Adipocyte (in vitro differentiated cells): ENCODE measurements around the gene VPS41.

Experiments used
- DNase-seq: peaks from one replicate; pipeline ENCODE4 v3.0.0-alpha.2; 2015; ENCODE audit warnings: low read depth
- H3K27me3 ChIP-seq: replicated peaks from 2 replicates; pipeline ENCODE4 v1.7.0; 2013; ENCODE audit warnings: mild to moderate bottlenecking, low read length, moderate library complexity; ENCODE audit not compliant: control insufficient read depth, insufficient read depth
- H3K36me3 ChIP-seq: 2 replicates; pipeline ENCODE4 v1.7.0; 2013; ENCODE audit warnings: low read length, mild to moderate bottlenecking, moderate library complexity; ENCODE audit not compliant: control insufficient read depth, insufficient read depth, severe bottlenecking
- H3K4me1 ChIP-seq: 2 replicates; pipeline ENCODE4 v1.7.0; 2013; ENCODE audit warnings: mild to moderate bottlenecking, low read length, moderate library complexity; ENCODE audit not compliant: control insufficient read depth, insufficient read depth
- H3K4me3 ChIP-seq: 2 replicates; pipeline ENCODE4 v1.7.0; 2013; ENCODE audit warnings: mild to moderate bottlenecking, low read length, moderate library complexity
- H3K9ac ChIP-seq: 2 replicates; pipeline ENCODE4 v1.7.0; 2013; ENCODE audit warnings: mild to moderate bottlenecking, low read length, moderate library complexity
- H3K9me3 ChIP-seq: 2 replicates; pipeline ENCODE4 v1.7.0; 2013; ENCODE audit warnings: mild to moderate bottlenecking, low read length, moderate library complexity; ENCODE audit not compliant: control insufficient read depth

The VPS41 gene

GRCh38 chr7:38727184-38727940, 181.6 kb downstream of the VPS41 start:
- Histone ChIP-seq H3K27me3 (no peaks in the 10 kb centered on the region), H3K36me3 (peaks cover 32% of the 10 kb centered on the region), H3K4me3 (no peak overlapping the region), H3K4me1 (no peaks in the 10 kb centered on the region), H3K9ac (no peak overlapping the region), H3K9me3 (no peaks in the 10 kb centered on the region)
- no peak for DNase-seq

- no peak overlapping the region for H3K9ac ChIP-seq
- H3K27me3 ChIP-seq = no peaks in the 10 kb centered on the region
- H3K4me1 ChIP-seq = no peaks in the 10 kb centered on the region
- H3K36me3 ChIP-seq = peaks cover 29% of the 10 kb centered on the region
- H3K9me3 ChIP-seq = no peaks in the 10 kb centered on the region
- no peak overlapping the region for H3K4me3 ChIP-seq
- no peak for DNase-seq
Measured at GRCh38 chr7:38723327-38723726, 185.7 kb downstream of the VPS41 start.

- Histone ChIP-seq H3K4me1 (no peaks in the 10 kb centered on the region), H3K4me3 (no peak overlapping the region), H3K9ac (no peak overlapping the region), H3K9me3 (no peaks in the 10 kb centered on the region), H3K27me3 (no peaks in the 10 kb centered on the region), H3K36me3 (no peaks in the 10 kb centered on the region)
- no peak for DNase-seq
Measured at GRCh38 chr7:38716397-38716796, 192.6 kb downstream of the VPS41 start.

- Histone ChIP-seq H3K27me3 (no peaks in the 10 kb centered on the region), H3K4me3 (no peak overlapping the region), H3K36me3 (no peaks in the 10 kb centered on the region), H3K4me1 (peaks cover 9% of the 10 kb centered on the region), H3K9me3 (no peaks in the 10 kb centered on the region), H3K9ac (no peak overlapping the region)
- DNase-seq = no peak
Measured at GRCh38 chr7:38709123-38709522, 199.9 kb downstream of the VPS41 start.

GRCh38 chr7:38704751-38705150, 204.2 kb downstream of the VPS41 start:
- H3K9ac ChIP-seq = no peak overlapping the region
- H3K27me3 ChIP-seq = no peaks in the 10 kb centered on the region
- peaks cover 20% of the 10 kb centered on the region for H3K4me1 ChIP-seq
- no peaks in the 10 kb centered on the region for H3K9me3 ChIP-seq
- no peak overlapping the region for H3K4me3 ChIP-seq
- peak; percentile 23 for DNase-seq
- H3K36me3 ChIP-seq = no peaks in the 10 kb centered on the region

- Histone ChIP-seq H3K27me3 (no peaks in the 10 kb centered on the region), H3K36me3 (no peaks in the 10 kb centered on the region), H3K4me3 (no peak overlapping the region), H3K9me3 (no peaks in the 10 kb centered on the region), H3K9ac (no peak overlapping the region), H3K4me1 (peaks cover 26% of the 10 kb centered on the region)
- DNase-seq = peak; percentile 34
Measured at GRCh38 chr7:38704041-38704547, 204.9 kb downstream of the VPS41 start.

GRCh38 chr7:38703093-38703492, 205.9 kb downstream of the VPS41 start:
- H3K36me3 ChIP-seq = no peaks in the 10 kb centered on the region
- peaks cover 28% of the 10 kb centered on the region for H3K4me1 ChIP-seq
- no peaks in the 10 kb centered on the region for H3K27me3 ChIP-seq
- DNase-seq = no peak
- no peak overlapping the region for H3K9ac ChIP-seq
- no peak overlapping the region for H3K4me3 ChIP-seq
- H3K9me3 ChIP-seq = no peaks in the 10 kb centered on the region

GRCh38 chr7:38702002-38702535, 206.9 kb downstream of the VPS41 start:
- H3K9ac ChIP-seq = no peak overlapping the region
- H3K9me3 ChIP-seq = no peaks in the 10 kb centered on the region
- H3K36me3 ChIP-seq = no peaks in the 10 kb centered on the region
- no peaks in the 10 kb centered on the region for H3K27me3 ChIP-seq
- H3K4me1 ChIP-seq = peaks cover 28% of the 10 kb centered on the region
- H3K4me3 ChIP-seq = no peak overlapping the region
- no peak for DNase-seq

- no peaks in the 10 kb centered on the region for H3K9me3 ChIP-seq
- peaks cover 28% of the 10 kb centered on the region for H3K4me1 ChIP-seq
- H3K9ac ChIP-seq = no peak overlapping the region
- no peak for DNase-seq
- no peaks in the 10 kb centered on the region for H3K36me3 ChIP-seq
- H3K27me3 ChIP-seq = no peaks in the 10 kb centered on the region
- no peak overlapping the region for H3K4me3 ChIP-seq
Measured at GRCh38 chr7:38700116-38700515, 208.9 kb downstream of the VPS41 start.

- DNase-seq = peak; percentile 78
- H3K27me3 ChIP-seq = no peaks in the 10 kb centered on the region
- H3K4me3 ChIP-seq = no peak overlapping the region
- no peaks in the 10 kb centered on the region for H3K9me3 ChIP-seq
- no peak overlapping the region for H3K9ac ChIP-seq
- H3K4me1 ChIP-seq = peaks cover 23% of the 10 kb centered on the region
- no peaks in the 10 kb centered on the region for H3K36me3 ChIP-seq
Measured at GRCh38 chr7:38699471-38699870, 209.5 kb downstream of the VPS41 start.

- no peak for DNase-seq
- Histone ChIP-seq H3K9me3 (no peaks in the 10 kb centered on the region), H3K4me1 (peaks cover 4% of the 10 kb centered on the region), H3K4me3 (no peak overlapping the region), H3K36me3 (no peaks in the 10 kb centered on the region), H3K27me3 (no peaks in the 10 kb centered on the region), H3K9ac (no peak overlapping the region)
Measured at GRCh38 chr7:38694326-38694725, 214.7 kb downstream of the VPS41 start.
